Lung (tissue), 12 donors: ENCODE results near the gene NDUFS2. TPM values are rescaled to one million over a fixed set of nuclear protein-coding genes. Genes with fewer than 3 reads are reported as not detected.

Experiments
- ATAC-seq: fragments of 200-7000 bp; cut with Tn5 transposase; one replicate; pipeline ENCODE4 v1.9.1; 2020; ENCODE audit warnings: moderate number of reproducible peaks; ENCODE audit not compliant: insufficient read depth, low FRiP score
- DNase-seq, 3 donors: peaks; one replicate each; pipeline ENCODE4 v3.0.0-alpha.2; 2013 to 2017
- H3K27ac ChIP-seq, 2 donors: one replicate each; pipeline ENCODE4 v1.5.1; 2013; ENCODE audit warnings: mild to moderate bottlenecking in 2 of 2, moderate library complexity in 2 of 2, control low read depth in 1 of 2, inconsistent platforms in 1 of 2, low read depth in 1 of 2, low read length in 1 of 2
- H3K27me3 ChIP-seq, 3 donors: one replicate each; pipeline ENCODE4 v1.5.1; 2013; ENCODE audit warnings: low read length in 2 of 3; ENCODE audit not compliant: control insufficient read depth in 3 of 3, insufficient read depth in 3 of 3
- H3K36me3 ChIP-seq, 4 donors: one replicate each; pipeline ENCODE4 v1.5.1; 2013; ENCODE audit warnings: low read length in 4 of 4, mild to moderate bottlenecking in 1 of 4, moderate library complexity in 1 of 4; ENCODE audit not compliant: control insufficient read depth in 4 of 4, insufficient read depth in 4 of 4
- H3K4me1 ChIP-seq, 5 donors: one replicate each; pipeline ENCODE4 v1.5.1; 2013; ENCODE audit warnings: low read length in 5 of 5, mild to moderate bottlenecking in 2 of 5, moderate library complexity in 1 of 5; ENCODE audit not compliant: control insufficient read depth in 5 of 5, insufficient read depth in 5 of 5
- H3K4me3 ChIP-seq: one replicate; pipeline ENCODE4 v1.5.1; 2013; ENCODE audit warnings: mild to moderate bottlenecking, control low read depth, moderate library complexity
- H3K9ac ChIP-seq, 2 donors: one replicate each; pipeline ENCODE4 v1.5.1; 2013; ENCODE audit warnings: low read length in 2 of 2, control low read depth in 1 of 2; ENCODE audit not compliant: insufficient read depth in 1 of 2
- H3K9me3 ChIP-seq, 4 donors: one replicate each; pipeline ENCODE4 v1.5.1; 2013; ENCODE audit warnings: low read length in 3 of 4, mild to moderate bottlenecking in 1 of 4, moderate library complexity in 1 of 4; ENCODE audit not compliant: control insufficient read depth in 4 of 4, insufficient read depth in 3 of 4
- CTCF ChIP-seq: IDR thresholded peaks from 2 replicates; pipeline ENCODE4 v1.5.1; 2012; ENCODE audit warnings: mild to moderate bottlenecking; ENCODE audit errors: control extremely low read depth, extremely low read depth
- WGBS, 2 donors: extraction: QIAGEN DNeasy Blood & Tissue Kit; methylation state at CpG; one replicate each; pipeline ENCODE4 v1.1.7; 2013; 5-methylcytosine and 5-hydroxymethylcytosine counted together
- polyA plus RNA-seq, 2 donors: library from polyadenylated mRNA; stranded (reverse); fragments of 200-250 nt; gene quantifications; one replicate each; pipeline ENCODE4 v1.2.1, GENCODE V29; 2013
- total RNA-seq, 2 donors: library from RNA; depleted of rRNA in 1 of 2; stranded (reverse); fragments of >200 nt in 1 of 2; gene quantifications; one replicate each; pipeline ENCODE4 v1.2.1, GENCODE V29; 2014 to 2021
- donor health status: control.
- donor health status: control.
- donor health status: Bipolar disorder and iron deficiency.
- donor health status: healthy.
- donor health status: DM: yes; HTN: yes; CAD: no.

NDUFS2 gene
- total and polyA plus RNA-seq, 4 donors, result 40.2 to 104 (median 88.1) TPM

- Histone ChIP-seq H3K36me3 (peaks cover 4 to 33% (median 15%) of the 10 kb centered on the region in 4 donors), H3K4me3 (peak overlapping the region; percentile 37), H3K27me3 (no peaks in the 10 kb centered on the region), H3K9ac (peak overlapping the region; percentile 47 to 80), H3K27ac (peak overlapping the region; percentile 93 to 97), H3K9me3 (no peaks in the 10 kb centered on the region), H3K4me1 (peaks cover 0 to 20% (median 7%) of the 10 kb centered on the region in 5 donors)
- ATAC-seq (no peak), DNase-seq (no peak)
- 56 to 66% methylated on average over 9 of the region's 9 CpGs for WGBS, 2 donors
- no peak for TF ChIP-seq CTCF
These were observed 24.3 kb upstream of the NDUFS2 start for GRCh38 chr1:161177936-161178244.

GRCh38 chr1:161179698-161180097 lies 22.5 kb upstream of the NDUFS2 start:
- Histone ChIP-seq H3K27me3 (no peaks in the 10 kb centered on the region), H3K9ac (no peak overlapping the region), H3K4me1 (peaks cover 0 to 14% (median 7%) of the 10 kb centered on the region in 5 donors), H3K27ac (no peak overlapping the region), H3K9me3 (no peaks in the 10 kb centered on the region), H3K4me3 (no peak overlapping the region), H3K36me3 (peaks cover 3 to 17% (median 5%) of the 10 kb centered on the region in 4 donors)
- DNase-seq, result no peak
- ATAC-seq, result no peak
- 95 to 98% methylated on average over 3 of the region's 3 CpGs for WGBS, 2 donors
- TF ChIP-seq CTCF, result no peak

GRCh38 chr1:161180639-161181038 lies 21.5 kb upstream of the NDUFS2 start:
- 74 to 76% methylated on average over 1 of the region's 1 CpG for WGBS, 2 donors
- no peak overlapping the region for H3K9ac ChIP-seq
- peaks cover 1 to 19% (median 6%) of the 10 kb centered on the region in 5 donors for H3K4me1 ChIP-seq
- no peak for TF ChIP-seq CTCF
- ATAC-seq (no peak), DNase-seq (peak in 1 of 3 donors; percentile 47)
- peaks cover 0 to 8% (median under 1%) of the 10 kb centered on the region in 4 donors for H3K36me3 ChIP-seq
- no peak overlapping the region for H3K4me3 ChIP-seq
- H3K9me3 ChIP-seq, result no peaks in the 10 kb centered on the region
- no peak overlapping the region for H3K27ac ChIP-seq
- H3K27me3 ChIP-seq, result no peaks in the 10 kb centered on the region

GRCh38 chr1:161182214-161182613 lies 20.0 kb upstream of the NDUFS2 start:
- WGBS, 2 donors, result 89 to 100% methylated on average over 1 of the region's 1 CpG
- no peak for TF ChIP-seq CTCF
- no peak overlapping the region for H3K4me3 ChIP-seq
- H3K9me3 ChIP-seq, result no peaks in the 10 kb centered on the region
- H3K27ac ChIP-seq, result no peak overlapping the region
- no peak overlapping the region for H3K9ac ChIP-seq
- DNase-seq, result no peak
- ATAC-seq, result no peak
- no peaks in the 10 kb centered on the region for H3K27me3 ChIP-seq
- peaks cover 0 to under 1% (median 0%) of the 10 kb centered on the region in 4 donors for H3K36me3 ChIP-seq
- peaks cover 3 to 11% (median 6%) of the 10 kb centered on the region in 5 donors for H3K4me1 ChIP-seq
